ENCODE results near the gene ZNF132.
A peak's percentile ranks its signal among the peaks of the same experiment; 100 is the strongest.
"Not testable (repeated sequence)": the region's sequence is repeated elsewhere in the genome, so short reads cannot be mapped to it uniquely, and the experiment has no call there.

Gene ZNF132

GRCh38 chr19:58453743-58454142, 13.8 kb upstream of the ZNF132 start:
- ChIA-PET POLR2A (no interaction called here), CTCF (interaction anchor here (1.2 kb wide), 1 partner anchor 15 kb away, joined by 3 read pairs; no protein-coding TSS in a partner anchor)
- TF ChIP-seq CTCF (IDR thresholded peaks at IDR 0.05; ENCODE audit: control extremely low read depth, extremely low read depth, low read depth, missing control alignments) = no peak
- DNase-seq (ENCODE audit: extremely low spot score) = no peak

- CTCF ChIA-PET = interaction anchor here (0.9 kb wide), 1 partner anchor 12 kb away, joined by 3 read pairs; the partner anchor contains the start of gene ZNF132
- peak; percentile 98 for DNase-seq (ENCODE audit: extremely low spot score)
- POLR2A ChIA-PET = no interaction called here
- no peak for TF ChIP-seq CTCF (IDR thresholded peaks at IDR 0.05; ENCODE audit: control extremely low read depth, extremely low read depth, low read depth, missing control alignments)
Measured at GRCh38 chr19:58451358-58452101, 11.6 kb upstream of the ZNF132 start, which contains the start of gene ZNF324B. TSS of gene ZNF324B (plus strand) at chr19:58451622. CDS start at chr19:58453702, 2,080 bp downstream.

- DNase-seq (ENCODE audit: extremely low spot score) = no peak
- TF ChIP-seq CTCF (IDR thresholded peaks at IDR 0.05; ENCODE audit: control extremely low read depth, extremely low read depth, low read depth, missing control alignments) = no peak
- ChIA-PET POLR2A (no interaction called here), CTCF (no interaction called here)
Measured at GRCh38 chr19:58450856-58451357, 11.0 kb upstream of the ZNF132 start.

- CTCF ChIA-PET = interaction anchor here (1.1 to 1.8 kb wide), 2 partner anchors 18 to 131 kb away, joined by 3 read pairs; no protein-coding TSS in a partner anchor
- POLR2A ChIA-PET; DNase-seq (ENCODE audit: extremely low spot score): not testable (repeated sequence)
Measured at GRCh38 chr19:58449980-58450379, 10.0 kb upstream of the ZNF132 start.

- POLR2A ChIA-PET; DNase-seq (ENCODE audit: extremely low spot score): not testable (repeated sequence)
- CTCF ChIA-PET = interaction anchor here (1.8 kb wide), 1 partner anchor 132 kb away, joined by 3 read pairs; no protein-coding TSS in a partner anchor
Measured at GRCh38 chr19:58448860-58449259, 8.9 kb upstream of the ZNF132 start.

GRCh38 chr19:58442986-58443385, 3.0 kb upstream of the ZNF132 start:
- CTCF ChIA-PET = interaction anchor here (1.3 to 1.5 kb wide), 2 partner anchors 17 to 77 kb away, joined by 3 to 5 read pairs; partner anchors contain the start of gene ZBTB45
- DNase-seq (ENCODE audit: extremely low spot score); POLR2A ChIA-PET: not testable (repeated sequence)

- CTCF ChIA-PET = interaction anchor here (1.0 to 1.6 kb wide), 3 partner anchors 11 to 78 kb away, joined by 3 read pairs; partner anchors contain the start of genes ZNF324B and ZNF497
- POLR2A ChIA-PET = interaction anchor here (0.7 to 1.0 kb wide), 2 partner anchors 11 to 22 kb away, joined by 3 read pairs; no protein-coding TSS in a partner anchor
Measured at GRCh38 chr19:58440556-58440955, 603 bp upstream of the ZNF132 start.

More at GRCh38 chr19:58440556-58440955, 603 bp upstream of the ZNF132 start:
- no peak for TF ChIP-seq CTCF (IDR thresholded peaks at IDR 0.05; ENCODE audit: control extremely low read depth, extremely low read depth, low read depth, missing control alignments)
- no peak for DNase-seq (ENCODE audit: extremely low spot score)
